GM18951 (cell line): ENCODE measurements around the gene GPR4.

Experiments
- POLR2A ChIP-seq: IDR thresholded peaks from 4 replicates; pipeline ENCODE4 v1.6.1; 2011; ENCODE audit warnings: mild to moderate bottlenecking; ENCODE audit not compliant: insufficient read length, insufficient read depth; ENCODE audit errors: extremely low read depth
- in situ Hi-C: fragments of 300-500 bp; cut with MboI; formaldehyde crosslinking; loops from one replicate; pipeline ENCODE4 v1.12.0; 2022; ENCODE audit warnings: low sequenced_read_pairs, mixed read lengths, inconsistent platforms; ENCODE audit not compliant: unreplicated experiment

GPR4 gene

DNA sequence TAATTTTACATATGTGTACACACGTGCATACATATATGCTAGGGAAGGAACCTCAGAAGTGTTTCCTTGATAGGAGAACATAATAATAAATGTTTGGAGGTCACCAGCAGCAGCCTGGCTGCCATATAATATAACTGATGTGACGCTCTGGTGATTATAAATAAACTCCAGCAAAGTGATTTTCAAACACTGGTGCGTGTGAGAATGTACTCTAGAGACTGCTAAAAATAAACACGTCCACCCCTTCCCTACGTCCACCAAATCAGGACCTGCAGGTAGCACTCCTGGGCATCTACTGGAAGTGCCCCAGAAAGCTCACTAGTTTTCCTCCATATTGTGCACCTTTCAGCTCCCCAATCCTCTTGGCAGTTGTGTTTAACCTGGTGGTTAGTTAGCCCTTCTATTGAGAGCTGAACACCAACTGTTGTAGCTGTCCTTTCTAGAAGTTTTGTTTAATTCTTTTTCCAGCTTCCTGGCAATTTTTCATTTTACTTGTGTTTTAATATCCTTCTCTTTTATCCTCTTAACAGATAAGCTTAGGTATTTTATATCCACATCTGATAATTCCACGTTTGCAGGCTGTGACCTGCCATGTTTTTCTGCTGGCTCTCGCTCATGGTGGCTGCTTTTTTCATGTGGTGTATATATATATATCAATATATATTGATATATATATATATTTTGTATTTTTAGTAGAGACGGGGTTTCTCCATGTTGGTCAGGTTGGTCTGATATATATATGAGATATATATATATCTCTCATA, 30.4 kb downstream of the GPR4 start:
- in situ Hi-C loops: no loop called here
- TF ChIP-seq POLR2A: no peak

DNA sequence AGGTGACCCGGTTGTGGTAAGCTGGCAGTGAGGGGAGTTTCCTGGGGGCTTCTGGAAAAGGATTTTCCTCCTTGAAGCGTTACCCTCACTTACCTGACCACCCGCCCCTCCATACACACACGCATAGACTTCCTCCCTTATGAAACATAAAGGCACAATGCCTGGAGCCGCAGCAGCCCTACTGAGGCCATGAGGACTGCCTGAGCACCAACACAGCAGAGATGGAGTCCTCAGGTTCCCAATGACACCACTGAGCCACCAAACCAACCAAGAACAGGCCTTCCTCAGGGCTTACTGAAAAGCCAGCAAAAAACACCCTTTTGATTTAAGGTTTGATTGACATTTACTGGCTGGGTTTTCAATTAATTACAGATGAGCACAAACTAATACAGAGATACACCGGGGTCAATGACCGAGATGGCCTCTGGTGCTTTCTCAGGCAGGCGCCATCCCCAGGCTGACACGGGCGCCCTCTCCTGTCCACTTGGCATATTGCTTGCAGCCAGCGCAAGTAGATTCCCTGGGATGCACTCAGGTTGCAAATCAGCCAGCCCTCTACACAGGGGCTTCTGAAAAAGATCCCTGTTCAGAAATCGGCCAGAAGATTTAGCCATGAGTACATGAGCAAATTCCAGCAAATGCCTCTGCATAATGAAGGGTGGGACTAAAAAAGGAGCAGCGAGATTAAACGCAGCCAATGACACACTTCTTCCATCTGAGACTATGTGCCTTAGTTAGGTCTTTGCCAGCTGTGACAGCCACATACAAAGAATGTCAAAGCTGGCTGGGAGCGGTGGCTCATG, 32.2 kb downstream of the GPR4 start:
- in situ Hi-C loops: no loop called here
- TF ChIP-seq POLR2A: no peak

DNA sequence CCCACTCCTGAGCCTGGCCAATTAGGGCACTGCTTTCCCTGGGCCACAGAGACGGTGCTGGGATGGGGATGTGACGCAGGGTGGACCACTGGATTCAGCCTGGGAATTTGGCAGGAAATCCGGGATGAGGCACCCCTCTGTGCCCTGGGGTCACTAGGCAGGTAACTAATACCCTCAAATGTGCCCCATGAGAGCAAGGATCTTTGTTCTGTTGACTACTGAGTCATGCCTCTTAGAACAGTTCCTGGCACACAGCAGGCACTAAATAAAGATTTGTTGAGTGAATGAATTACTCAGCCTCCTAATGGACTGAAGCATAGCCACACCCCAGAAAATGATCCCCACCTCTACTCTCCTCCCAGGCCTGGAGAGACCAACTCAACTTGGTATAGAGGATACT, 33.3 kb downstream of the GPR4 start:
- in situ Hi-C loops: no loop called here
- TF ChIP-seq POLR2A: no peak

DNA sequence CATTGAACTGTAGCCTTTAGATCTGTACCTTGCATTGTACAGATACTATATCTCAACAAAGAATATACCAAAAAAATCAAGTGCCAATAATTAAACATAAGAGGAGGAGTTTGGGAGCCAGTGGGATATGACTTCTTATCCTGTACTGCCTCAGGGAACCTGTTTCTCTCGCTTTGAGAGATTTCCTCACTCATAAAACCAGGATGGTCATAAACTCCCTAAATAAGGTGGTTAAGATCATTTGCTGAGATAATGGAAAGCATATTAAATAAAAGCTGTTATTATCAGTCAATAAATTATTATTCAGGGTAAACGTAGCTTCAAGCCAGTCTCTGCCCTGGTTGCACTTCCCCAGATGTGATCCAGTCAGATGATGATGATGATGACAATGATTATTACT, 34.4 kb downstream of the GPR4 start:
- TF ChIP-seq POLR2A: no peak
- in situ Hi-C loops: no loop called here

DNA sequence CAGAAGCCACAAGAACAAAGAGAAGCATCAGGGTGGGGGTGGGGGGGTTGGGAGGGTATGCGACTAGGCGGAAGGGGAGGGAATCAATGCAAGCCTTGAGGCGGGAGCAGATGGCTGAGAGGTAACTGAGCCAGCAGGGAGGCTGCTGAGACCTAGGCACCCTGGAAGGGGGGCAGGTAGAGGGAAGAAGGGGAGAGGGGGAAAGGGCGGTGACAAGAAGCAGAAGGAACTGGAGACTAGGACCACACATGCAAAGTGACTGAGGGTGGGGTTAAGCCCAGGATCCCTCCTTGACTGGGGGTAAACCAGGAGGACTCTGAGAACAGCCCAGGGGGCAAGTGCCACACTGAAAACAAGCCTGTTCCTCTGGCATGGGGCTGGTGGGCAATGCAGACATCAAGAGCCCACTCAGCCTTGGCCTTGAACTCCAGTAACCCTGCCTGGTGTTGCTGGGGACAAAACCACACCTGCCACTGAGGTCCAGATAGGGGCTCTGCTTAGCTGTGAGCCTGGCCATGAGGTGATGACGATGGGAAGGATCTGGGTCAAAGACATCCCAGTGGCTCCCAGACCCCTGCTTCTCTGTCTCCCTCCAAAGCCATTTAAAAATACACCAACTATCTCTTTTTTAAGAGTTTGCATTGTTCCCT, 37.8 kb downstream of the GPR4 start:
- no peak for TF ChIP-seq POLR2A
- in situ Hi-C loops: no loop called here

DNA sequence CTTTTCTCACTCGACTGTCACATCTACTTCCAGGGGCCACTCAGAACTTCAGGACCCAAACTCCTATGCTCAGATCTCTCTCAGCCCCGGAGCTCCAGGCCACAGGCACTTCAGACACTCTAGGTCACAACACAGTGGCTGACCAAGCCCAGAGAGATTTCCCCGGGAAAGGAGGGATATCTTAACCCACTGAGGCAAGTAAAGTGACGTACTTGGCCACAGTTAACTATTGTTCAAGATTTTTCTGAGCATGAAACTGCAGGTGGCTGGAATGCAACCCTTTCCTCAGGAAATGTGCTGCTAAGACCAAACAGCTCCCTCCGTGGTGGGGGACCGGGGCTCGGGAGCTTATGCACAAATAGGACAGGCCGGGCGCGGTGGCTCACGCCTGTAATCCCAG, 41.3 kb downstream of the GPR4 start:
- TF ChIP-seq POLR2A: no peak
- in situ Hi-C loops: no loop called here

DNA sequence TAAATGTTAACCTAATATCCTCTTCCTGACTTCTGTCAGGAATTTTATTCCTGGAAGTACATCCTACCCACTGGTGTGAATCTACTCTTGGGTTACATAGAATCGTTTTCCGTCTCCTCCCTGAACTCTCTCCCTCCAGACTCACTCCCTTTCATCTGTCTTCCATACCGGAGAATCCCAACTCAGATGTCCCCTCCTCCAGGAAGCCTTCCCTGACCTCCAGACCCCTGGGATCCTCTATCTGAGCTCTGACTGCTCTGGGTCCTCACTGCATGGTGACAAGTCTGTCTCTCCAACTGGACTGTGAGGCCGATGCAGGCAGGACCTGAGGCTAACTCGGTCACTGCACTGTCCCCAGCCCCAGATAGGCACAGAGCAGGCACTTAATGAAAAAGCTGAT, 42.0 kb downstream of the GPR4 start:
- in situ Hi-C loops: no loop called here
- no peak for TF ChIP-seq POLR2A

DNA sequence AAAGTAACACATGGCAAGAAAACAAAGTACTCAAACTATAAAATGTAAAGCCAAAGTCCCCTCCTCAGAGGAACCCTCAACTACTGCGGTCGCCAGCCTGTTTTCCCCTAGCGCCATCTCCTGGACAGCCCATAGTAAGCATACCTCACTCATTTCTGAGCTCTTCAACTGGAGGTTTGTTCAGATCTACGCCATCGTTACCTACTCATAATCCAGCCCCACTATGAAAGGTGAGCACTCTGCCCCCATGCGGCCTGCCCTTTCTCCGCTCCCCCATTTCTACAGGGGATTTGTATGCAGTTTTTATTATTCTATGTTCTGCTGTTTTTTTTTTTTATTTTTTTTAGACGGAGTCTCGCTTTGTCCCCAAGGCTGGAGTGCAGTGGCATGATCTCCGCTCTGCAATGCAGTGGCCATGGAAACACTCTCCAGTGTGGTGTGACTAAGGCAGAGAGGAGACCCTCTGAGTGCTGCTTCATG, 43.6 kb downstream of the GPR4 start:
- in situ Hi-C loops: no loop called here
- TF ChIP-seq POLR2A: no peak

DNA sequence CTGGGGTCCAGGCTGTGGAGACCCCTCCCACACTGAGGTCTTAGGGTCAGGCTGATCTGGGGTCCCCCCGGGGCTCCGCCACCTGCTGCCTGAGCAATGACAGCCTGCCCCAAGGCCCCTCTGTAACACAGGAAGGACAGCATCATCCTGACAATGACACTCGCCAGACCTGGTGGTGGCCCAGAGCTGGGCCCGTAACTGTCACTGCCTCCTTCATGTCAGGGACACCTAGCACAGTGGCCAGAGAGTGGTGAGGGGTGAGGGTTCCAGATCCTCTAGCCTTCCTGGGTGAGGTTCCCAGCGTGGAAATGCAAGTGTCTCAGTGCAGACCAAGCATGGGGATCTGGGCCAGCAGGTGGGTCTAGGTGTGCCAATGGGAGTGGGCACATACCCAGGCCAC, 45.2 kb downstream of the GPR4 start:
- in situ Hi-C loops: no loop called here

DNA sequence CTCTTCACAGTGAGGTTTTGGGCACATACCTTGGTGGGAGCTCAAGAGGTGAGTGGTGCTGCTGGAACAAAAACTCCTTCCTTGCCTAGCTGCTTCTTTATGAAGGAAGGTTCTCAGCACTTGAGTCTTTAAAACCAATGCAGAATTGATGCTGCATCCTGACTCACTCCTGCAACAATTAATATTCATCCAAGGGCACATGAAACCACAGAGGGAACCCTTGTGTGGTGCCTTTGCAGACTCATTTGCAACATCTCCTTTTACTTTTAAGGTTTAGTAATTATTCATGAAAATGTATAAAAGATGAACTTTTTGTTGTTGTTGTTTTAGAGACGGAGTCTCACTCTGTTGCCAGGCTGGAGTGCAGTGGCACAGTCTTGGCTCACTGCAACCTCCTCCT, 47.5 kb downstream of the GPR4 start:
- no peak for TF ChIP-seq POLR2A
- in situ Hi-C loops: no loop called here

More for the DNA sequence above, 45.2 kb downstream of the GPR4 start:
- no peak for TF ChIP-seq POLR2A

DNA sequence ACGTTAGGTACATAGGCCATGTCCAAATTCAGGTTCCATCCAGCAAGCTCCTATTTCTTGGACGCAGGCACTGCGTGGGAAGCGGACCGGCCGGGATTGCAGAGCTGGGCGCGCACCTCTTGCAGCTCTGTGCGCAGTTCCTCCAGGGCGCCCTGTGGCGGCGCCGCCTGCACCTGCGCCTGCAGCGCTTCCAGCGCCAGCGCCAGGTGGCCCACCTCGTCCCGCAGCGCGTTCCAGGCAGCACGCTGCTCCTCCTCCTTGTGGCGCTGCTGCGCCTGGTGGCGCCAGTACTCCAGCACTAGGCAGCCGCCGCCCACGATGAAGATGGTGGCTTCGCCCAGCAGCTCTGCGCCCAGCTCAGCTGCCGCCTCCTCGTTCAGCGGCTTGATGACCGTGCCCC, 48.5 kb downstream of the GPR4 start:
- in situ Hi-C loops: no loop called here
- no peak for TF ChIP-seq POLR2A

DNA sequence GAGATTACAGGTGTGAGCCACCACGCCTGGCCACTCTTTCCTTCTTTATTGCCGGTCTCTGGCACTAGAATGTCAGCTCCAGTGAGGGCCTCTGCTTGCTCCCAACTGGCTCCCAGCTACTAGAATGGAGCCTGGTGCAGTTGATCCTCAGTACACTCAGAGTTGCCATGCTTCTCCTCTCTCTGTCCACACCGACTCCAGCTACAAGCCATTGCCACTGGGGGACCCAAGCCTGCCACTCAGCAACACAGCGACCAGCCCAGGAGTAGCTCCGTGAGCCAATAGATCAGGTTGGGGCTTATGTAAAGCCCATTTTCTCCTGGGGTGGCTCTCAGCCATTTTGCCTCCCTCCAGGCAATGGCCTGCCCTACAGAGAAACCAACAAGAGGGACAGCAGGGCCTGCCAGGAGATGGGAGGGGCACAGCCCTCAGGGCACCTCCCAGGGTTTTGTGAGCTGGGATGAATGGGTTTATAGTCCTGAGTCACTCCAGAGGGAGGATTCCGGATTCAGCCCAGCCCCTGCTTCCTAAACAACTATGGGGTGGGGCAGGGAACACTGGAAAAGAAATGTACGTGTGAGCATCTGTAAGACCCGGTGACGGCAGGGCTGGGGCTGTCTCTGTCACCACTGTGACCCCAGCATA, 53.9 kb downstream of the GPR4 start:
- in situ Hi-C loops: no loop called here
- no peak for TF ChIP-seq POLR2A

DNA sequence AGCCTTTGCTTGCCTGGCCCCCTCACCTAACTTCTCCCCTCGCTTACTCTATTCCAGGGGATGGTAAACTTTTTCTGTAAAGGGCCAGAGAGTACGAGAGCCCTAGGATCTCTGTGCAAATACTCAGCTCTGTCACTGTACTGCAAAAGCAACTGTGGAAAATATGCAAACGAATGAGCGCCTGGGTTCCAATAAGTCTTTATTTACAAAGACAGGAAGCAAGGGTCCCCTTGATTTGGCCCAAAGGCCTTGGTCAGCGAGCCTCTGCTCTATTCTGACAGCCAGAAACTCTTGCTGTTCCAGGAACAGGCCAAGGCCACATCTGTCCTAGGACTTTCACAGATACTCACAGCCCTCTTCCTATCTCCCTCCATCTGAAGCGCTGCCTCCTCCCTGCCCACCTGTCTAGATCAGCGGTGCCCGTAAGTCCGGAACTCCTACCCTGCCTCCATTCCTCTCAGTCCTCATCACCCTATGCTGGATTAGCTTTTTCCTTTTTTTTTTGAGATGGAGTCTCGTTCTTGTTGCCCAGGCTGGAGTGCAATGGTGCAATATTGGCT, 54.7 kb downstream of the GPR4 start:
- no peak for TF ChIP-seq POLR2A
- in situ Hi-C loops: no loop called here
